Keratinocyte (primary cell): ENCODE results near the gene ZNF74. TPM values are rescaled to one million over a fixed set of nuclear protein-coding genes. Genes with fewer than 3 reads are reported as not detected.

ENCODE experiments used
- DNase-seq: peaks from one replicate; pipeline ENCODE4 v3.0.0-alpha.2; 2011; ENCODE audit warnings: low read depth, missing footprints, low spot score
- FAIRE-seq: peaks from 2 replicates; lab custom pipeline; 2011; peaks lifted over from hg19 to GRCh38; lab: Jason Lieb, UNC
- H2AFZ ChIP-seq: 2 replicates; pipeline ENCODE4 v1.6.0; 2012; ENCODE audit warnings: low read length, control low read depth, inconsistent platforms; ENCODE audit not compliant: control insufficient read depth
- H3K27ac ChIP-seq: 2 replicates; pipeline ENCODE4 v1.5.1; 2011; ENCODE audit warnings: low read length; ENCODE audit not compliant: control insufficient read depth, insufficient read depth
- H3K27me3 ChIP-seq: 3 replicates; pipeline ENCODE4 v1.6.0; 2011; ENCODE audit warnings: low read length; ENCODE audit not compliant: control insufficient read depth, insufficient read depth; ENCODE audit errors: extremely low read depth
- H3K36me3 ChIP-seq, 2 experiments: 2 replicates in 1 of 2; 3 replicates in 1 of 2; pipeline ENCODE4 v1.5.1; 2011; ENCODE audit warnings: low read length in 2 of 2, mild to moderate bottlenecking in 1 of 2; ENCODE audit not compliant: control insufficient read depth in 2 of 2, insufficient read depth in 2 of 2; ENCODE audit errors: extremely low read depth in 1 of 2
- H3K4me1 ChIP-seq: 3 replicates; pipeline ENCODE4 v1.5.1; 2011; ENCODE audit warnings: low read length; ENCODE audit not compliant: control insufficient read depth, insufficient read depth; ENCODE audit errors: extremely low read depth
- H3K4me2 ChIP-seq: 3 replicates; pipeline ENCODE4 v1.6.0; 2011; ENCODE audit warnings: low read depth, low read length; ENCODE audit not compliant: control insufficient read depth, insufficient read depth; ENCODE audit errors: extremely low read depth
- H3K4me3 ChIP-seq, 3 experiments: fragments of 200-600 bp in 1 of 3; sonication (generic) in 1 of 3; 2 replicates in 2 of 3; 3 replicates in 1 of 3; pipeline ENCODE4 v1.5.1; 2011 to 2016; ENCODE audit warnings: low read length in 3 of 3, mild to moderate bottlenecking in 3 of 3, control low read depth in 2 of 3, inconsistent platforms in 1 of 3, low read depth in 1 of 3, mixed read lengths in 1 of 3, mixed run types in 1 of 3, moderate library complexity in 1 of 3; ENCODE audit not compliant: control insufficient read depth in 2 of 3, insufficient read depth in 2 of 3; ENCODE audit errors: extremely low read depth in 1 of 3
- H3K79me2 ChIP-seq: 2 replicates; pipeline ENCODE4 v1.6.0; 2012; ENCODE audit warnings: low read length; ENCODE audit not compliant: control insufficient read depth, insufficient read depth
- H3K9ac ChIP-seq: 3 replicates; pipeline ENCODE4 v1.6.0; 2011; ENCODE audit warnings: low read length; ENCODE audit not compliant: control insufficient read depth, insufficient read depth; ENCODE audit errors: extremely low read depth
- H3K9me1 ChIP-seq: 3 replicates; pipeline ENCODE4 v1.6.0; 2011; ENCODE audit warnings: low read length; ENCODE audit not compliant: control insufficient read depth, insufficient read depth; ENCODE audit errors: extremely low read depth
- H3K9me3 ChIP-seq: 2 replicates; pipeline ENCODE4 v1.5.1; 2012; ENCODE audit warnings: low read depth, low read length; ENCODE audit not compliant: control insufficient read depth
- H4K20me1 ChIP-seq: 3 replicates; pipeline ENCODE4 v1.6.0; 2011; ENCODE audit warnings: low read length; ENCODE audit not compliant: control insufficient read depth, insufficient read depth; ENCODE audit errors: extremely low read depth
- CTCF ChIP-seq, 3 experiments: IDR thresholded peaks in 1 of 3; conservative IDR thresholded peaks in 1 of 3; optimal IDR thresholded peaks in 1 of 3; 2 replicates in 2 of 3; 3 replicates in 1 of 3; pipeline versions ENCODE3 to v1.5.1; 2011; ENCODE audit warnings: low read length in 3 of 3, mild to moderate bottlenecking in 3 of 3, moderate library complexity in 2 of 3, control low read depth in 1 of 3, inconsistent platforms in 1 of 3; ENCODE audit not compliant: insufficient read depth in 2 of 3; ENCODE audit errors: extremely low read depth in 1 of 3
- EZH2 ChIP-seq: IDR thresholded peaks from one replicate; pipeline ENCODE4 v1.6.1; 2012; ENCODE audit warnings: inconsistent platforms, mild to moderate bottlenecking, low read length, moderate library complexity
- dilution Hi-C: fragments of 300-500 bp; cut with MboI; formaldehyde crosslinking; loops from one replicate; pipeline ENCODE4 v1.7.0; 2020; ENCODE audit warnings: low sequenced_read_pairs; ENCODE audit not compliant: extremely low pct_ligation_motif_present
- polyA plus RNA-seq, 5 experiments: library from polyadenylated mRNA; depleted of rRNA in 3 of 5; stranded (reverse) in 3 of 5; stranded (forward) in 1 of 5; unstranded in 1 of 5; fragments of >200 nt; gene quantifications; 1 replicate in 1 of 5; 2 replicates in 3 of 5; 3 replicates in 1 of 5; pipeline versions ENCODE4 v1.2.1 to v1.2.3, GENCODE V29; 2011 to 2012; ENCODE audit warnings: missing spikeins in 2 of 5, low read depth in 1 of 5, low replicate concordance in 1 of 5

The ZNF74 gene
- polyA plus RNA-seq, 1 donor (not counting 4 experiments of a cell fraction or from before 2014, with no cell fraction given): 5.2 TPM

GRCh38 chr22:20439928-20440575 is 46.1 kb downstream of the ZNF74 start:
- Histone ChIP-seq H3K27me3 (peaks cover 42% of the 10 kb centered on the region), H3K4me3 (no peak overlapping the region), H3K79me2 (no peaks in the 10 kb centered on the region), H3K27ac (no peak overlapping the region), H3K9me3 (no peaks in the 10 kb centered on the region), H3K4me2 (no peak overlapping the region), H2AFZ (no peak overlapping the region), H3K9ac (no peak overlapping the region), H3K4me1 (peaks cover 9% of the 10 kb centered on the region), H4K20me1 (peaks cover 4% of the 10 kb centered on the region), H3K9me1 (no peaks in the 10 kb centered on the region), H3K36me3 (peaks cover 0 to 4% of the 10 kb centered on the region in 2 experiments)
- DNase-seq (no peak), FAIRE-seq (no peak)
- dilution Hi-C loops: no loop called here
- TF ChIP-seq EZH2 (no peak), CTCF (optimal IDR thresholded peaks at IDR 0.05 in 1 of 3, IDR thresholded peaks at IDR 0.05 in 1 of 3, conservative IDR thresholded peaks at IDR 0.05 in 1 of 3; ENCODE audit: extremely low read depth in 1 of 3, insufficient read depth in 2 of 3, low read length in 3 of 3) (no peak)

GRCh38 chr22:20440637-20441591 is 47.0 kb downstream of the ZNF74 start:
- peaks cover 4% of the 10 kb centered on the region for H4K20me1 ChIP-seq
- no peaks in the 10 kb centered on the region for H3K9me3 ChIP-seq
- no peak for TF ChIP-seq EZH2
- TF ChIP-seq CTCF (optimal IDR thresholded peaks at IDR 0.05 in 1 of 3, IDR thresholded peaks at IDR 0.05 in 1 of 3, conservative IDR thresholded peaks at IDR 0.05 in 1 of 3; ENCODE audit: extremely low read depth in 1 of 3, insufficient read depth in 2 of 3, low read length in 3 of 3): no peak
- peaks cover 33% of the 10 kb centered on the region for H3K27me3 ChIP-seq
- peaks cover 9% of the 10 kb centered on the region for H3K4me1 ChIP-seq
- no peak for FAIRE-seq
- no peak for DNase-seq
- no peaks in the 10 kb centered on the region for H3K9me1 ChIP-seq
- H3K36me3 ChIP-seq: peaks cover 0 to 4% of the 10 kb centered on the region in 2 experiments
- dilution Hi-C loops: no loop called here
- no peak overlapping the region for H2AFZ ChIP-seq
- H3K79me2 ChIP-seq: no peaks in the 10 kb centered on the region
- no peak overlapping the region for H3K9ac ChIP-seq
- H3K4me3 ChIP-seq: no peak overlapping the region
- H3K4me2 ChIP-seq: no peak overlapping the region
- H3K27ac ChIP-seq: no peak overlapping the region
